ENCODE data around the gene EPB41L1.

Gene EPB41L1

GRCh38 chr20:36228770-36229169 lies 74.2 kb downstream of the EPB41L1 start:
- TF ChIP-seq, protein P1, sequence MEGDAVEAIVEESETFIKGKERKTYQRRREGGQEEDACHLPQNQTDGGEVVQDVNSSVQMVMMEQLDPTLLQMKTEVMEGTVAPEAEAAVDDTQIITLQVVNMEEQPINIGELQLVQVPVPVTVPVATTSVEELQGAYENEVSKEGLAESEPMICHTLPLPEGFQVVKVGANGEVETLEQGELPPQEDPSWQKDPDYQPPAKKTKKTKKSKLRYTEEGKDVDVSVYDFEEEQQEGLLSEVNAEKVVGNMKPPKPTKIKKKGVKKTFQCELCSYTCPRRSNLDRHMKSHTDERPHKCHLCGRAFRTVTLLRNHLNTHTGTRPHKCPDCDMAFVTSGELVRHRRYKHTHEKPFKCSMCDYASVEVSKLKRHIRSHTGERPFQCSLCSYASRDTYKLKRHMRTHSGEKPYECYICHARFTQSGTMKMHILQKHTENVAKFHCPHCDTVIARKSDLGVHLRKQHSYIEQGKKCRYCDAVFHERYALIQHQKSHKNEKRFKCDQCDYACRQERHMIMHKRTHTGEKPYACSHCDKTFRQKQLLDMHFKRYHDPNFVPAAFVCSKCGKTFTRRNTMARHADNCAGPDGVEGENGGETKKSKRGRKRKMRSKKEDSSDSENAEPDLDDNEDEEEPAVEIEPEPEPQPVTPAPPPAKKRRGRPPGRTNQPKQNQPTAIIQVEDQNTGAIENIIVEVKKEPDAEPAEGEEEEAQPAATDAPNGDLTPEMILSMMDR (IDR thresholded peaks at IDR 0.05; ENCODE audit: low read length, missing control alignments), result no peak
- DNase-seq (ENCODE audit: low read depth), result no peak
- H3K4me3 ChIP-seq (replicated peaks; ENCODE audit: low read depth, low read length), result no peak overlapping the region

GRCh38 chr20:36230019-36230418 lies 75.5 kb downstream of the EPB41L1 start:
- no peak for DNase-seq (ENCODE audit: low read depth)
- H3K4me3 ChIP-seq (replicated peaks; ENCODE audit: low read depth, low read length), result no peak overlapping the region
- TF ChIP-seq, protein P1 (IDR thresholded peaks at IDR 0.05; ENCODE audit: low read length, missing control alignments), result no peak

GRCh38 chr20:36231331-36231730 lies 76.8 kb downstream of the EPB41L1 start:
- DNase-seq (ENCODE audit: low read depth), result no peak
- TF ChIP-seq, protein P1 (IDR thresholded peaks at IDR 0.05; ENCODE audit: low read length, missing control alignments), result no peak
- H3K4me3 ChIP-seq (replicated peaks; ENCODE audit: low read depth, low read length), result no peak overlapping the region

DNA sequence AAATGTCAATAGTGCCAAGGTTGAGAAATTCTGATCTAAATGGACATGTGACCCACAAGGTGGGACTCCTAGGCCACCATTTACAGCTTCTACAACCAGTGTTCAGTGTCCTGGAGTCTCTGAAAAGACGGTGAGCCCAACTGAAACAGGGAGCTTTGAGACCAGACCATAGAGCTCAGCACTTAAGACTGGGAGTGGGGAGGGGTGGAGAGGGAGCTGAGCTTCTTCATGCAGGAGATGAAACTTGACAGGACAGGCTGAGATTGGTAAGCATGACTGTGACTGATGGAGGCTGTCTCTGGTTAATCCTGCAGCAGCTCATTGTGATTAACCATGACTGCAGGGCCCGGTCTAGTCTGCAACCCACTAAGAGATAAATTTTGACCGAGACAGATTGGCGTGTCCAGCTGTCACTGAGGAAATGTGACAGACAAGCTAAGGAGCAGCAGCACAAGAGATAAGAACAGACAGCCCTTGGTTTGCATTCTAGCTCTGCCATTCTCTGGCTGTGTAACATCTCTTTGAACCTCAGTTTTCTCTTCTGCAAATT lies 80.3 kb downstream of the EPB41L1 start:
- H3K4me3 ChIP-seq (replicated peaks; ENCODE audit: low read depth, low read length), result no peak overlapping the region
- TF ChIP-seq, protein P1 (IDR thresholded peaks at IDR 0.05; ENCODE audit: low read length, missing control alignments), result no peak
- no peak for DNase-seq (ENCODE audit: low read depth)

- TF ChIP-seq, protein P1 (IDR thresholded peaks at IDR 0.05; ENCODE audit: low read length, missing control alignments), result no peak
- DNase-seq (ENCODE audit: low read depth), result peak; percentile 84
- H3K4me3 ChIP-seq (replicated peaks; ENCODE audit: low read depth, low read length), result peak within 1 kb of the TSS; percentile 96
Measured at GRCh38 chr20:36235892-36236785, 81.6 kb downstream of the EPB41L1 start, which contains the start of gene AAR2. TSS of gene AAR2 (plus strand) at chr20:36236478. CDS start at chr20:36239869, 3,391 bp downstream.

GRCh38 chr20:36236786-36237121 lies 82.2 kb downstream of the EPB41L1 start:
- TF ChIP-seq, protein P1 (IDR thresholded peaks at IDR 0.05; ENCODE audit: low read length, missing control alignments), result no peak
- DNase-seq (ENCODE audit: low read depth), result no peak
- H3K4me3 ChIP-seq (replicated peaks; ENCODE audit: low read depth, low read length), result peak overlapping the region; percentile 96

Data from fibroblast of pulmonary artery (primary cell).